Measurements from ENCODE around the gene EEA1. TPM values are rescaled to one million over a fixed set of nuclear protein-coding genes. Genes with fewer than 3 reads are reported as not detected.
A peak's percentile ranks its signal among the peaks of the same experiment; 100 is the strongest.

The EEA1 gene
- total and polyA plus RNA-seq, 8 donors = 1.8 to 15.3 (median 8.0) TPM

DNA sequence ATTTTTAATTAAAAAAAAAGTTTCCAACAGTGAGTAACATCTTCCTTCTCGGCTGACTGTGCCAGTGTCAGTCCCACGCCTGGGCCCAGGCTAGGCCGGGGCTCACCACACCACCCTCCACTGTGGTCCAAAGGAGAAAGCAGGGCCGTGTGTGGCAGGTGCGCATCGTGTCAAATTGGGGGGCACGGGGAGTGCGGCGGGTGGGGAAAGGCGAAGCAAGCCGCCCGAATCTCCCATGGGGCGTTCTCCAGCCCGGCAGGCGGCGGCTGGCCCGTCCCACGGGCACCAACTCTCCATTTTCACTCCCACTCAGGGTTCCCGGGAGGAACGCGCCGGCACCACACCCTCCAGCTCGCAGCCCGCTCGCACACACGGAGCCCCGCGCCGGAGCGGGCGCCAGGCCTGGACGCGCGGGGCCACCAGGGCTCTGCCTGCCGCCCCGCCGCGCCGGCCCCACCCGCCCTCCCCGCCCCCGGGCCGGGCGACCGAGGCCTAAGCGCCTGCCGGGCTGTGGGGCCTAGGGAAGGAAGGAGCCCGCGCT is 604 bp downstream of the EEA1 start:
- no peak for FAIRE-seq
- intact Hi-C loops (cut with DNase I) = no loop called here
- WGBS, 2 donors = 0 to 1% methylated on average over 26 to 49 of the region's 49 CpGs
- peak; percentile 60 to 70 (median 60) for ATAC-seq
- peak overlapping the region; percentile 65 to 88 (median 79) for H3K4me3 ChIP-seq
- H3K4me1 ChIP-seq = peaks cover 5 to 22% (median 14%) of the 10 kb centered on the region in 3 donors
- no peaks in the 10 kb centered on the region for H3K9me3 ChIP-seq
- H3K27me3 ChIP-seq = no peaks in the 10 kb centered on the region
- TF ChIP-seq, protein P1, sequence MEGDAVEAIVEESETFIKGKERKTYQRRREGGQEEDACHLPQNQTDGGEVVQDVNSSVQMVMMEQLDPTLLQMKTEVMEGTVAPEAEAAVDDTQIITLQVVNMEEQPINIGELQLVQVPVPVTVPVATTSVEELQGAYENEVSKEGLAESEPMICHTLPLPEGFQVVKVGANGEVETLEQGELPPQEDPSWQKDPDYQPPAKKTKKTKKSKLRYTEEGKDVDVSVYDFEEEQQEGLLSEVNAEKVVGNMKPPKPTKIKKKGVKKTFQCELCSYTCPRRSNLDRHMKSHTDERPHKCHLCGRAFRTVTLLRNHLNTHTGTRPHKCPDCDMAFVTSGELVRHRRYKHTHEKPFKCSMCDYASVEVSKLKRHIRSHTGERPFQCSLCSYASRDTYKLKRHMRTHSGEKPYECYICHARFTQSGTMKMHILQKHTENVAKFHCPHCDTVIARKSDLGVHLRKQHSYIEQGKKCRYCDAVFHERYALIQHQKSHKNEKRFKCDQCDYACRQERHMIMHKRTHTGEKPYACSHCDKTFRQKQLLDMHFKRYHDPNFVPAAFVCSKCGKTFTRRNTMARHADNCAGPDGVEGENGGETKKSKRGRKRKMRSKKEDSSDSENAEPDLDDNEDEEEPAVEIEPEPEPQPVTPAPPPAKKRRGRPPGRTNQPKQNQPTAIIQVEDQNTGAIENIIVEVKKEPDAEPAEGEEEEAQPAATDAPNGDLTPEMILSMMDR (IDR thresholded peaks at IDR 0.05) = no peak
- H3K36me3 ChIP-seq = no peaks in the 10 kb centered on the region
- DNase-seq = peak in 3 of 6 donors; percentile 22 to 64 (median 40)
- peak overlapping the region; percentile 97 to 100 (median 98) for H3K27ac ChIP-seq

GRCh38 chr12:92927436-92928281 is 1.4 kb downstream of the EEA1 start:
- Histone ChIP-seq H3K4me3 (peak overlapping the region in 3 of 4 donors; percentile 78 to 88 (median 80)), H3K4me1 (peaks cover 5 to 22% (median 14%) of the 10 kb centered on the region in 3 donors), H3K27ac (peak overlapping the region; percentile 97 to 100 (median 98)), H3K27me3 (no peaks in the 10 kb centered on the region), H3K36me3 (no peaks in the 10 kb centered on the region), H3K9me3 (no peaks in the 10 kb centered on the region)
- TF ChIP-seq, protein P1 (IDR thresholded peaks at IDR 0.05) = no peak
- ATAC-seq (no peak), FAIRE-seq (peak; percentile 63), DNase-seq (no peak)
- intact Hi-C loops (cut with DNase I) = no loop called here
- 6 to 9% methylated on average over 7 of the region's 7 CpGs for WGBS, 2 donors

DNA sequence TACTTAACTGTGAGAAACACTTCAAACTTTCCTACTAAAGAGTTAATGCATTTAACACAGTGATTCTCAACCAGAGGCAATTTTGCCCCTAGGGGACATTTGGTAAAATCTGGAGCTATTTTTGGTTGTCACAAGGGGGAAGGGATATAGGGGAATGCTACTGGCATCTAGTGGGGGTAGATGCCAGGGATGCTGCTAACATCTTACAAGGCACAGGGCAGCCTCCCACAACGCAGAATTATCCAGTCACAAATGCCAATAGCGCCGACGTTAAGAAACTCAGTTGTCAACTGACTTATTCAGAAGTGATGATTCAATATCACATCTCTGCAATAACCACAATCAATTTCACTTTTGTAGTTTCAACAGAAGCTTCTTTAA is 2.0 kb downstream of the EEA1 start:
- no peaks in the 10 kb centered on the region for H3K27me3 ChIP-seq
- H3K36me3 ChIP-seq = no peaks in the 10 kb centered on the region
- intact Hi-C loops (cut with DNase I) = no loop called here
- peaks cover 5 to 22% (median 14%) of the 10 kb centered on the region in 3 donors for H3K4me1 ChIP-seq
- H3K27ac ChIP-seq = peak overlapping the region in 2 of 4 donors; percentile 12 to 100
- 15 to 18% methylated on average over 4 of the region's 4 CpGs for WGBS, 2 donors
- H3K9me3 ChIP-seq = no peaks in the 10 kb centered on the region
- DNase-seq (no peak), ATAC-seq (no peak), FAIRE-seq (no peak)
- H3K4me3 ChIP-seq = peak overlapping the region in 1 of 4 donors; percentile 88
- TF ChIP-seq, protein P1 (IDR thresholded peaks at IDR 0.05) = no peak

DNA sequence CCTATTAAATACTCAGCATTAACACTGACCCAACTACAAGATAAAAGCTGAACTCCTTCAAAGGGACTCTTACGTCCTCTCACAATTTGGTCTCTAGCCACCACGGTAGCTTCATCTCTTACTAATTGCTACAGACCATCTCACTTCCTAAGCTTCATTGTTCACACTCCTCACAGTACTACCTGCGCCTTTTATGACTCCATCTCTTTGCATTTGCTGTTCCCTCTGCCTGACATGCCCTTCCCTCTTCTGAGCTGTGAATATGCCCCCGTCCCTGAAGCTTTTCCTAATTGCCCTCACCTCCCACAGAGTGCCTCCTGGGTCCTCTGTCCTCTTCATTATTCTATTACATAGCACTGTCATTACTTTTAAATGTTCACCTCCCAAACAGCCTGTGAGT is 2.5 kb downstream of the EEA1 start:
- FAIRE-seq (no peak), DNase-seq (no peak), ATAC-seq (no peak)
- TF ChIP-seq, protein P1 (IDR thresholded peaks at IDR 0.05) = no peak
- H3K4me3 ChIP-seq = no peak overlapping the region
- intact Hi-C loops (cut with DNase I) = no loop called here
- no peak overlapping the region for H3K27ac ChIP-seq
- 70 to 75% methylated on average over 4 of the region's 4 CpGs for WGBS, 2 donors
- peaks cover 5 to 22% (median 14%) of the 10 kb centered on the region in 3 donors for H3K4me1 ChIP-seq
- H3K27me3 ChIP-seq = no peaks in the 10 kb centered on the region
- no peaks in the 10 kb centered on the region for H3K9me3 ChIP-seq
- no peaks in the 10 kb centered on the region for H3K36me3 ChIP-seq
